K562 (cell line): ENCODE results near the gene ADGRL3.

Source experiments
- CTCF ChIP-seq, 3 experiments: IDR thresholded peaks in 2 of 3; conservative IDR thresholded peaks in 1 of 3; 2 replicates each; pipeline ENCODE4 v1.5.1; 2011 to 2012; ENCODE audit warnings: low read length in 3 of 3, mild to moderate bottlenecking in 3 of 3, control low read depth in 2 of 3, improper control_type of control experiment in 1 of 3, inconsistent platforms in 1 of 3, low read depth in 1 of 3, mixed read lengths in 1 of 3, moderate library complexity in 1 of 3; ENCODE audit not compliant: insufficient read depth in 2 of 3
- DLX4 ChIP-seq: fragments of 250-450 bp; sonication (Bioruptor Pico); IDR thresholded peaks from 2 replicates; pipeline ENCODE4 v1.6.1; 2021; ENCODE audit warnings: mild to moderate bottlenecking
- EGR1 ChIP-seq: fragments of 450-650 bp; conservative IDR thresholded peaks from 2 replicates; pipeline ENCODE4 v1.6.1; 2017; ENCODE audit warnings: mild to moderate bottlenecking
- ELK1 ChIP-seq: sonication (generic); formaldehyde crosslinking; IDR thresholded peaks from 2 replicates; pipeline ENCODE4 v1.8.1; 2022; ENCODE audit warnings: missing genetic modification reagents
- ELK3 ChIP-seq: fragments of 450-650 bp; formaldehyde crosslinking; IDR thresholded peaks from 2 replicates; pipeline ENCODE4 v1.4.0; 2020; ENCODE audit warnings: mild to moderate bottlenecking
- FOXP4 ChIP-seq: sonication (generic); formaldehyde crosslinking; IDR thresholded peaks from 2 replicates; pipeline ENCODE4 v1.8.0; 2022; ENCODE audit warnings: mild to moderate bottlenecking, missing genetic modification reagents, borderline replicate concordance
- HMGN3 ChIP-seq: IDR thresholded peaks from 2 replicates; pipeline ENCODE4 v1.6.1; 2011; ENCODE audit warnings: borderline replicate concordance, low read depth, mild to moderate bottlenecking, mixed read lengths, low read length; ENCODE audit not compliant: insufficient read length; ENCODE audit errors: extremely low read depth
- POLR2A ChIP-seq: fragments of 450-650 bp; conservative IDR thresholded peaks from 2 replicates; pipeline ENCODE4 v1.6.1; 2016
- TRIM24 ChIP-seq, 2 experiments: fragments of 450-650 bp; IDR thresholded peaks; 2 replicates each; pipeline ENCODE4 v1.6.1; 2016
- USF2 ChIP-seq: sonication (generic); formaldehyde crosslinking; IDR thresholded peaks from 2 replicates; pipeline ENCODE4 v1.5.0; 2020; ENCODE audit warnings: missing genetic modification reagents
- ZNF407 ChIP-seq: fragments of 450-650 bp; IDR thresholded peaks from 2 replicates; pipeline ENCODE4 v1.6.1; 2016; ENCODE audit warnings: low read depth

- TF ChIP-seq USF2 (no peak), HMGN3 (no peak), TRIM24 (IDR thresholded peaks at IDR 0.05) (no peak), POLR2A (no peak), EGR1 (no peak), DLX4 (CRISPR knock-in tag) (no peak), FOXP4 (CRISPR knock-in tag) (no peak), CTCF (IDR thresholded peaks at IDR 0.05 in 2 of 3, conservative IDR thresholded peaks at IDR 0.05 in 1 of 3; ENCODE audit: insufficient read depth in 2 of 3, low read depth in 1 of 3, low read length in 3 of 3) (no peak), ELK3 (CRISPR knock-in tag) (no peak), ZNF407 (no peak), ELK1 (no peak)
Observed at GRCh38 chr4:61199873-61200186, 296 bp upstream of the ADGRL3 start.
